CD4-positive, alpha-beta T cell treated with Interleukin-15 for 4 hours (primary cell): ENCODE data around the gene COX7A1.

Experiments used
- DNase-seq: peaks from one replicate; pipeline ENCODE4 v3.0.0-alpha.2; 2020; ENCODE audit warnings: low spot score

Gene COX7A1

GRCh38 chr19:36112678-36113077 is 39.6 kb downstream of the COX7A1 start:
- no peak for DNase-seq

- DNase-seq, result no peak
These were observed 41.1 kb downstream of the COX7A1 start for GRCh38 chr19:36111200-36111539.

- DNase-seq, result no peak
These were observed 41.6 kb downstream of the COX7A1 start, which contains the start of gene OVOL3 for GRCh38 chr19:36110487-36111199. TSS of gene OVOL3 (plus strand) at chr19:36111143. CDS start at chr19:36111203, 60 bp downstream.

DNA sequence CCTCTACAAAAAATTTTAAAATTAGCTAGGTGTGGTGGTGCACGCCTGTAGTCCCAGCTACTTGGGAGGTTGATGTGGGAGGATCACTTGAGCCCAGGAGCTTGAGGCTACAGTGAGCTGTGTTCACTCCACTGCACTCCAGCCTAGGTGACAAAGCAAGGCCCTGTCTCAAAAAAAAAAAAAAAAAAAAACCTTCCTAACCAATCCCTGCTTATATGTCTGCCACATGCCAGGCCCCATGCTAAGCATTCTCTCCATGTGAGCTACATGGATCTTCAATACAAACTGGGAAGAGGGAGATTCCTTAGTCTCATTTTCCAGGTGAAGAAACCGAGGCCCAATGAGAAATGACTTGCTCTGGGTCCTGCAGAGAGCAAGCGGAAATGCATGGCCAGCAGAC is 43.6 kb downstream of the COX7A1 start:
- DNase-seq, result no peak

- no peak for DNase-seq
These were observed 45.3 kb downstream of the COX7A1 start for GRCh38 chr19:36106991-36107390.

- no peak for DNase-seq
These were observed 45.8 kb downstream of the COX7A1 start for GRCh38 chr19:36106441-36106840.

DNA sequence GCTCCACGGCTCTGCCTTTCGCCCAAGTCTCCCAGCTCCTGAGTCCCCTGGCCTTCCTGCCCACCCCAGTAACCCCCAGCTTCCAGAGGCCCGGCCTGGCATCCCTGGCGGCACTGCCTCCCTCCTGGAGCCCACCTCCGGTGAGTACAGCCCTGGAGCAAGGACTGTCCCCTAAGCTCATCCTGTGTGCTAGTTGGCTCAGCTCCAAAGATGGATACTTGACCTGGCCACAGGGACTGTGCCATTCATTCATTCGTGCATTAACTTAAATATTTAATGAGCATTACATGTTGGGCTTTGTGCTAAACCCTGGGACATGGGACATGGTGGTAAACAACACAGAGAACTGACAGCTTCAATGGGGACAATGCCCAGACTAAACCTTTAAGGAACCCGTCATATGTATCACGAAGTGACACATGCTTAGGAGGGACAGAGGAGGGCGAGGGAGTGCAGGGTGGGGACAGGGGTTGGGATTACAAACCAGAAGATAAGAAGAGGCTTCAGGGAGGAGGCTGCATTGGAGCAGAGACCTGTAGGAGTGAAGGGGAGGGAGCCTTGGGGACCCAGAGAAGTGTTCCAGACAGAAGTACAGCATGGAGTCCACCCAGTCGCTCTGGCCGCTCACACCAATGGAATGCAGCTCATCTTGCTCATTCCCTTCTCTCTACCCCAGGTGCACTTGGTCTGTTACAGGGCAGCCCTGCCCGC is 48.2 kb downstream of the COX7A1 start:
- DNase-seq, result no peak

- DNase-seq, result no peak
These were observed 49.1 kb downstream of the COX7A1 start for GRCh38 chr19:36103040-36103626.

DNA sequence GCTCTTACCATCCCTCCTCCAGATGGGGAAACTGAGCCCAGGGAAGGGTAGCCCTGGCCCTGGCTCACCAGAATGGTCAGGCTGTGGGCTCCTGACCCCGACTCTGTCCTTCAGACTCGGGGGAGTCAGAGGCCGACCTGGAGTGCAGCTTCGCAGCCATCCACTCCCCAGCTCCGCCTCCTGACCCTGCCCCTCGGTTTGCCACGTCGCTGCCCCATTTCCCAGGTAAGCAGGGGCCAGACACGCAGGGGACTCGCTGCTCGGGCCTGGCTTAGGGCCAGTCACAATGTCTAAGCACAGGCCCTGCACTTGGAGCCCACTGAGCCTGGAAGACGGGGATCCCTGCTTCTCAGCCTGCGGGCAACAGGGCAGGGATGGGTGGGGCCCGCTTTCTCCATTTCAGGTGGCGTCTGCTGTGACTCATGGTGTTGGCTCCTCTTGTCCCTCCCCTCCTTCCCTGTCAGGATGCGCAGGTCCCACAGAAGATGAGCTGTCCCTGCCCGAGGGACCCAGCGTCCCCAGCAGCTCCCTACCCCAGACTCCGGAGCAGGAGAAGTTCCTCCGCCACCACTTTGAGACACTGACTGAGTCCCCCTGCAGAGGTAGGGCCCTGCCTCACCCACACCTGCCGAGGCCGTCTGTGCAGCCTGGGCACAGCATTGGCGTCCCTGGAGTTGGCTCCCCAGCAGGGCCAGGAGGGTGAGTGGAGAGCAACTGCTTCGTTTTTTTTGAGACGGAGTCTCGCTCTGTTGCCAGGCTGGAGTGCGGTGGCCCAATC is 50.5 kb downstream of the COX7A1 start:
- no peak for DNase-seq
